Urinary bladder (tissue), 4 donors: ENCODE measurements around the gene ZNF45. TPM values are rescaled to one million over a fixed set of nuclear protein-coding genes. Genes with fewer than 3 reads are reported as not detected.
"Not testable (repeated sequence)": the region's sequence is repeated elsewhere in the genome, so short reads cannot be mapped to it uniquely, and the experiment has no call there.

Source experiments
- DNase-seq: peaks from one replicate; pipeline ENCODE4 v3.0.0-alpha.2; 2015; ENCODE audit errors: extremely low spot score
- H3K27ac ChIP-seq: one replicate; pipeline ENCODE4 v1.5.1; 2013; ENCODE audit warnings: low read depth, mild to moderate bottlenecking, moderate library complexity
- H3K36me3 ChIP-seq: one replicate; pipeline ENCODE4 v1.6.1; 2013; ENCODE audit warnings: mild to moderate bottlenecking, moderate library complexity; ENCODE audit not compliant: insufficient read depth
- H3K4me1 ChIP-seq: one replicate; pipeline ENCODE4 v1.6.1; 2013; ENCODE audit warnings: mild to moderate bottlenecking, moderate library complexity; ENCODE audit not compliant: insufficient read depth
- H3K4me3 ChIP-seq: one replicate; pipeline ENCODE4 v1.5.1; 2013; ENCODE audit warnings: low read depth, low read length
- WGBS: extraction: QIAGEN DNeasy Blood & Tissue Kit; methylation state at CpG from one replicate; pipeline ENCODE4 v1.1.7; 2013; 5-methylcytosine and 5-hydroxymethylcytosine counted together
- polyA plus RNA-seq: library from polyadenylated mRNA; stranded (reverse); fragments of 200-250 nt; gene quantifications from one replicate; pipeline ENCODE4 v1.2.3, GENCODE V29; 2013
- total RNA-seq: library from RNA; depleted of rRNA; stranded (reverse); fragments of >200 nt; gene quantifications from one replicate; pipeline ENCODE4 v1.2.3, GENCODE V29; 2014
- donor health status: healthy with polysubstance abuse.
- donor health status: healthy.

The ZNF45 gene
- total RNA-seq (33.1 TPM), polyA plus RNA-seq (7.3 TPM)

- peak; percentile 93 for DNase-seq
- WGBS = under 1% methylated on average over 42 of the region's 42 CpGs
- Histone ChIP-seq H3K4me1 (no peaks in the 10 kb centered on the region), H3K36me3 (no peaks in the 10 kb centered on the region), H3K4me3 (peak within 1 kb of the TSS; percentile 63), H3K27ac (peak within 1 kb of the TSS; percentile 68)
These were observed at the start of gene ZNF45 for GRCh38 chr19:43934985-43935708. Gene ZNF45 (minus strand): TSS chr19:43935282. CDS start chr19:43922185, 13,097 bp downstream.

- no peak for DNase-seq
- H3K4me3 ChIP-seq = peak overlapping the region; percentile 82
- no peaks in the 10 kb centered on the region for H3K4me1 ChIP-seq
- H3K36me3 ChIP-seq = peaks cover 2% of the 10 kb centered on the region
- under 1% methylated on average over 14 of the region's 14 CpGs for WGBS
- no peak overlapping the region for H3K27ac ChIP-seq
These were observed 49.6 kb upstream of the ZNF45 start for GRCh38 chr19:43984687-43985000.

DNA sequence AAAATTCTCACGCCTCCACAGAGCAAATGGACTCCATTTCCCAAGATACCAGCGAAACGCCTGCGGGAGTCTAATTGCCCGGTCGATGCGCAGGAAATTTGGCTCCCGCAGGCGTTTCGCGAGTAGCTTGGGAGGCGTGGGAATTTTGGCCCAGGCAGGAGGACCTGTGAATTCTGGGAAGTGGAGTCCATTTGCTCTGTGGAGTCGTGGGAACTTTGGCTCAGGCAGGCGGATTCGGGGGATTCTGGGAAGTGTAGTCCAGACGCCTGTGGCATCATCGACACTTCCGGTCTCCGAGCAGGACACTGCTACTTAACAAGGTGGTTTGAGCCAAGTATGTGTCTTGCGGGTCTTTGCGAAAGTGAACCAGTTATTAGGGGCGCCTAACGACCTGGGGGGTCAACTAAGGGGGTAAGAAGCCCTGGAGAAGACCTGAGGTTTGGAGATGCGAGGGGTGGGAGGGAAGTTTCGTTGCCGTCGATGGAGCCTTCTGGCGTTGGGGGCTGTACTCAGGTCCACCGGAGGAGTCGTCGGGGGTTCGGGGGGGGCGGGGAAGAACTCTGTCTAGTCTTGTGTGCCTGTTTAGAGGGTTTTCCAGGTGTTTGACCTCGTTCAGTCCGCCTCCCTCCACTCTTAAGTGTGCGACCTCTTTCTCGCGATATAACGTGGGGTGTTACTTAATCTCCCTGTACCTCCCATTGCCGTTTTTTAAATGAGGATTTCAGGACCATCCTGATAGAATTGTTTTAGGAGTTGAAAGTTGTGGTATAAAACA, 49.0 kb upstream of the ZNF45 start, which contains the start of gene ZNF155:
ZNF155 (plus strand) TSS at position 277 of the 775 bp plus-strand sequence. CDS start 4,356 bp downstream, outside the sequence.
- DNase-seq = peak; percentile 95
- under 1% methylated on average over 40 of the region's 40 CpGs for WGBS
- H3K4me3 ChIP-seq = peak within 1 kb of the TSS; percentile 82
- H3K4me1 ChIP-seq = no peaks in the 10 kb centered on the region
- no peak within 1 kb of the TSS for H3K27ac ChIP-seq
- no peaks in the 10 kb centered on the region for H3K36me3 ChIP-seq

- H3K4me1 ChIP-seq = no peaks in the 10 kb centered on the region
- H3K4me3 ChIP-seq = peak overlapping the region; percentile 82
- no peak for DNase-seq
- 73% methylated on average over 2 of the region's 2 CpGs for WGBS
- no peaks in the 10 kb centered on the region for H3K36me3 ChIP-seq
- no peak overlapping the region for H3K27ac ChIP-seq
These were observed 48.4 kb upstream of the ZNF45 start for GRCh38 chr19:43983544-43983911.

- Histone ChIP-seq H3K27ac (no peak overlapping the region), H3K4me3 (no peak overlapping the region), H3K4me1 (no peaks in the 10 kb centered on the region), H3K36me3 (no peaks in the 10 kb centered on the region)
- DNase-seq = no peak
- WGBS = 91% methylated on average over 1 of the region's 1 CpG
These were observed 41.6 kb upstream of the ZNF45 start for GRCh38 chr19:43976732-43977131.

DNA sequence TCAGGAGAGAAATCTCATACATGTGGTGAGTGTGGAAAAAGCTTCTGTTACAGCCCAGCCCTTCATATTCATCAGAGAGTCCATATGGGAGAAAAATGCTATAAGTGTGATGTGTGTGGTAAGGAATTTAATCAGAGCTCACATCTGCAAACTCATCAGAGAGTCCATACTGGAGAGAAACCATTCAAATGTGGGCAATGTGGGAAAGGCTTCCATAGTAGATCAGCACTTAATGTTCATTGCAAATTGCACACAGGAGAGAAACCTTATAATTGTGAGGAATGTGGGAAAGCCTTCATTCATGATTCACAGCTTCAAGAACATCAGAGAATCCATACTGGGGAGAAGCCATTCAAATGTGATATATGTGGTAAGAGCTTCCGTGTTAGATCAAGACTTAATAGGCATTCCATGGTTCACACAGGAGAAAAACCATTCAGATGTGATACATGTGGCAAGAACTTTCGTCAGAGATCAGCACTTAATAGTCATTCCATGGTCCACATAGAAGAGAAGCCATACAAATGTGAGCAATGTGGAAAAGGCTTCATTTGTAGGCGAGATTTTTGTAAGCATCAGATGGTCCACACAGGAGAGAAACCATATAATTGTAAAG, 31.1 kb upstream of the ZNF45 start:
- H3K36me3 ChIP-seq = peaks cover 16% of the 10 kb centered on the region
- DNase-seq = no peak
- no peak overlapping the region for H3K27ac ChIP-seq
- WGBS = 98% methylated on average over 3 of the region's 3 CpGs
- H3K4me3 ChIP-seq = no peak overlapping the region
- no peaks in the 10 kb centered on the region for H3K4me1 ChIP-seq

DNA sequence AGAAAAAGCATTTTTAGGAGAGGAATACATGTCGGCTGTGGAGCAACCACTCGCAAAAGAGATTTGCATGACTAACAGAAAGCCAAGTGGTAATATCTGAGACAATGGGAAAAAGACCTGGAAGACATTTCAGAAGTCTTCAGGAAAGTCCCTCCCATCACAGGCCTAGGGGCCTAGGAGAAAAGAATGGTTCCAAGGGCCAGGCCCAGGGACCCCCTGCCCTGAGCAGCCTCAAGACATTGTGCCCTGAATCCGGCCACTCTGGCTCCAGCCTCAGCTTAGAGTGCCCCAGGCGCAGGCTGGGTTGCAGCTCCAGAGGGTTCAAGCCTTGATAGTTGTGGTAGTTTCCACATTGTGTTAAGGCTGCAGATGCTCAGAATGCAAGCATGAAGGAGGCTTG, 25.3 kb upstream of the ZNF45 start:
- H3K4me1 ChIP-seq = no peaks in the 10 kb centered on the region
- H3K36me3 ChIP-seq = peaks cover 8% of the 10 kb centered on the region
- H3K27ac ChIP-seq = no peak overlapping the region
- DNase-seq = no peak
- no peak overlapping the region for H3K4me3 ChIP-seq
- WGBS = 74% methylated on average over 4 of the region's 4 CpGs

DNA sequence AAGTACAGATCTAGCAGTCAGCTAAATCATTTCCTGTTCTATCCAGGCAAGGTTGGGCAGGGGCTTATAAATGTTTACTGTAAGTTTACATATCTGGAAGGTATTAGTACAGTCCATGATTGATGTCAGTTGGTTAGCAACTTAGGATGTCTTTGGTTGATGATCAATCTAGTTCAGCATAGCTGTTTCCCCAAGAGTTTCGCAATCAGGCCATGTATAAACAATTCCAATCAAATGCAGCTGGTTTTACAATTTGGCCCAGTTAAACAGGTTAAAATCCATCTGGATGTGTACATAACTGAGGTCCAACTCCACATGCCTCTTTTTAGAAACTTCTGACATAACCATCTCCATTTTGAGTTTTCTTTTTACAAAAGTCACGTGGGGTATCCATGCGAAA, 22.8 kb upstream of the ZNF45 start:
- DNase-seq = no peak
- WGBS = 96% methylated on average over 3 of the region's 3 CpGs
- Histone ChIP-seq H3K36me3 (peaks cover 3% of the 10 kb centered on the region), H3K27ac (no peak overlapping the region), H3K4me1 (no peaks in the 10 kb centered on the region), H3K4me3 (no peak overlapping the region)

DNA sequence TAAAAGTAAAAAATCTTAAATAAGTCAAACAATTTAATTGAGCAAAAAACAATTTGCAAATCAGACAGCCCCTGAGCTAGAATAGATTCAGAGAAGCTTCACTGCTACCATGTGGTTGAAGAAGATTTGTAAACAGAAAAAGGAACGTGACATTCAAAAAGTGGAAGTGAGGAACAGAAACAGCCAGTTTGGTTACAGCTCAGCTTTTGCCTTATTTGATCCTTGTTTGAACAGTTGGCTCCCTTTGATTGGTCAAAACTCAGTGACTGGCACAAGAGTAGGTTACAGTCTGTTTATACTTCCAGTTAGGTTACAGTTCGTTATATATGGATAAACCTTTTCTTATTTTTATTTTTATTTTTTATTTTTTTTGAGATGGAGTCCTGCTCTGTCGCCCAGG, 21.7 kb upstream of the ZNF45 start:
- Histone ChIP-seq H3K36me3 (peaks cover 3% of the 10 kb centered on the region), H3K27ac (no peak overlapping the region), H3K4me1 (peaks cover 1% of the 10 kb centered on the region), H3K4me3 (no peak overlapping the region)
- WGBS = 96% methylated on average over 3 of the region's 3 CpGs
- DNase-seq = no peak

DNA sequence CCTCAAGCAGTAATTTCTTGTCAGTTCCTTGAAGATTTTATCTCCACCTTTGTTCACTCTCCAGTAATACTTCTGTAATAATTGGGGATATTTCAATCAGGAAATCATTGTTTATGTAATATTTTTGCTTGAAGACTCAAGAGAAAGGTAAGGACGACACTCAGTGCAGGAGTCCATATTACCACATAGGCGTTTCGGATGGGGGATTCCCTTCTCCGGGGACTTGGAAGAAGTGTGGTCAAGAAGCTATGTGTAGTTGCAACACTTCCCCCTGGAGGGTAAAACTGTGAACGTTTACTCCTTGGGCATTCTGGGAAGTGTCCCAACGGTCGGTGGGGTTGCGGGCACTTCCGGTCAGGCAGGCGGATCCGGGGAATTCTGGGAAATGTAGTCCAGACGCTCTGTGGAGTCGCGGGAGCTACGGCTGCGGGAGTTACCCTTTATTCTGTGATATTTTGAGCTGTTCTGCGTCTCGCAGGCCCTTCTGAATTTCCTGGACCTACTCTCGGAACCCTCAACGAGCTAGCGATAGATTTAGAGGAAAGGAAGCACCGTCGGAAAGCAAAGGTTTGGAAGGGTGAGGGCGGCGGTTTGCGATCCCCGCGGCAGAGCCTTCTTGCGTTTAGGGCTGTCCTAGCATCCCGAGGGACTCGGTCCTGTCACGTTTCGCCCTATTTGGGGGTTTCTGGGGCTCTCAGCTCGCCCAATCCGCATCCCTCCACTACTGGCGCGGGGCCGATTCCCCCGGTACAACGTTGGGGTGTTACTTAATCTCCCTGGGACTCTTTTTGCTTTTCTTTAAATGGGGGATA, 16.0 kb upstream of the ZNF45 start, which contains the start of gene ZNF221:
ZNF221 (plus strand) TSS at position 395 of the 812 bp plus-strand sequence. CDS start 11,499 bp downstream, outside the sequence.
- DNase-seq = peak; percentile 89
- Histone ChIP-seq H3K4me1 (peaks cover 1% of the 10 kb centered on the region), H3K36me3 (no peaks in the 10 kb centered on the region), H3K27ac (no peak within 1 kb of the TSS), H3K4me3 (peak within 1 kb of the TSS; percentile 57)
- under 1% methylated on average over 40 of the region's 40 CpGs for WGBS

DNA sequence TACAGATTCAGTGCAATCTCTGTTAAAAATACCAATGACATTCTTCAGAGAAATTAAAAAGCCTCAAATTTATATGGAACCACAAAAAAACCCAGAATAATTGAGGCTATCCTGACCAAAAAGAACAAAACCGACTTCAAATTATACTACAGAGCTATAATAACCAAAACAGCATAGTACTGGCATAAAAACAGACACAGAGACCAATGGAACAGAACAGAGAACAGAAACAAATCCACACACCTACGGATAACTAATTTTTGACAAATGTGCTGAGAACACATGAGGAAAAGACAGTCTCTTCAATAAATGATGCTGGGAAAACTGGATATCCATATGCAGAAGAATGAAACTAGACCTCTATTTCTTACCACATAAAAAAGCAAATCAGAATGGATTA, 14.7 kb upstream of the ZNF45 start:
- not testable (repeated sequence) for H3K4me1 ChIP-seq, H3K4me3 ChIP-seq, H3K27ac ChIP-seq, DNase-seq, H3K36me3 ChIP-seq
- 89% methylated on average over 2 of the region's 2 CpGs for WGBS

GRCh38 chr19:43947412-43947811, 12.3 kb upstream of the ZNF45 start:
- H3K36me3 ChIP-seq = not testable (repeated sequence)
- 2% methylated on average over 1 of the region's 1 CpG for WGBS

GRCh38 chr19:43941209-43941608, 6.1 kb upstream of the ZNF45 start:
- H3K4me3 ChIP-seq = no peak overlapping the region
- H3K36me3 ChIP-seq = no peaks in the 10 kb centered on the region
- H3K4me1 ChIP-seq = no peaks in the 10 kb centered on the region
- DNase-seq = no peak
- WGBS = 64% methylated on average over 5 of the region's 5 CpGs
- H3K27ac ChIP-seq = no peak overlapping the region

More at GRCh38 chr19:43947412-43947811, 12.3 kb upstream of the ZNF45 start:
- not testable (repeated sequence) for H3K4me3 ChIP-seq, H3K27ac ChIP-seq, DNase-seq, H3K4me1 ChIP-seq
